ENCODE measurements around the gene FUBP1. TPM values are rescaled to one million over a fixed set of nuclear protein-coding genes. Genes with fewer than 3 reads are reported as not detected.

FUBP1 gene
- total RNA-seq, 4 donors from 2014 or later = 81.8 to 176 (median 101) TPM

GRCh38 chr1:77940921-77941570 is 37.8 kb downstream of the FUBP1 start:
- TF ChIP-seq CTCF (IDR thresholded peaks at IDR 0.05) = no peak
- TF ChIP-seq POLR2A (IDR thresholded peaks at IDR 0.05) = no peak
- no peak for TF ChIP-seq EP300 (IDR thresholded peaks at IDR 0.05; ENCODE audit: low read depth)
- no peak for TF ChIP-seq POLR2AphosphoS5 (IDR thresholded peaks at IDR 0.05)
- peaks cover 0 to 5% (median 0%) of the 10 kb centered on the region in 4 donors for H3K4me1 ChIP-seq
- H3K36me3 ChIP-seq = peaks cover 0 to 28% (median 7%) of the 10 kb centered on the region in 4 donors
- in situ Hi-C loops (cut with MboI; ENCODE audit: low pct_ligation_motif_present in 1 of 4, low pct_unique_long_range_greater_than_20kb in 1 of 4, low sequenced_read_pairs in 3 of 4) = loop anchor here in 1 of 4 donors (25.0 kb wide), 1 partner anchor 171 kb away; no protein-coding TSS in a partner anchor
- H3K27ac ChIP-seq = no peak overlapping the region
- no peak overlapping the region for H3K4me3 ChIP-seq
- no peaks in the 10 kb centered on the region for H3K27me3 ChIP-seq
- H3K9me3 ChIP-seq = no peaks in the 10 kb centered on the region
- DNase-seq = no peak
- intact Hi-C loops (cut with DNase I; ENCODE audit: low total_unique reads) = no loop called here
- 93 to 95% methylated on average over 4 of the region's 4 CpGs for WGBS, 2 donors (ENCODE audit: low coverage in 1 of 2)

GRCh38 chr1:77938651-77939050 is 40.2 kb downstream of the FUBP1 start:
- intact Hi-C loops (cut with DNase I; ENCODE audit: low total_unique reads) = no loop called here
- H3K36me3 ChIP-seq = peaks cover 0 to 22% (median 3%) of the 10 kb centered on the region in 4 donors
- H3K27me3 ChIP-seq = no peaks in the 10 kb centered on the region
- peaks cover 0 to 5% (median 0%) of the 10 kb centered on the region in 4 donors for H3K4me1 ChIP-seq
- in situ Hi-C loops (cut with MboI; ENCODE audit: low pct_ligation_motif_present in 1 of 4, low pct_unique_long_range_greater_than_20kb in 1 of 4, low sequenced_read_pairs in 3 of 4) = loop anchor here in 1 of 4 donors (25.0 kb wide), 1 partner anchor 174 kb away; no protein-coding TSS in a partner anchor
- H3K9me3 ChIP-seq = no peaks in the 10 kb centered on the region
- DNase-seq = no peak
- TF ChIP-seq POLR2AphosphoS5 (IDR thresholded peaks at IDR 0.05) (no peak), CTCF (IDR thresholded peaks at IDR 0.05) (no peak), EP300 (IDR thresholded peaks at IDR 0.05; ENCODE audit: low read depth) (no peak), POLR2A (IDR thresholded peaks at IDR 0.05) (no peak)
- no peak overlapping the region for H3K27ac ChIP-seq
- no peak overlapping the region for H3K4me3 ChIP-seq

- Histone ChIP-seq H3K4me1 (no peaks in the 10 kb centered on the region), H3K36me3 (peaks cover 0 to 6% (median 0%) of the 10 kb centered on the region in 4 donors), H3K9me3 (no peaks in the 10 kb centered on the region), H3K27ac (no peak overlapping the region), H3K27me3 (no peaks in the 10 kb centered on the region), H3K4me3 (no peak overlapping the region)
- no peak for DNase-seq
- WGBS, 2 donors (ENCODE audit: low coverage in 1 of 2) = 92 to 94% methylated on average over 2 of the region's 2 CpGs
- no peak for TF ChIP-seq POLR2A (IDR thresholded peaks at IDR 0.05)
- no peak for TF ChIP-seq CTCF (IDR thresholded peaks at IDR 0.05)
- TF ChIP-seq EP300 (IDR thresholded peaks at IDR 0.05; ENCODE audit: low read depth) = no peak
- no peak for TF ChIP-seq POLR2AphosphoS5 (IDR thresholded peaks at IDR 0.05)
- in situ Hi-C loops (cut with MboI; ENCODE audit: low pct_ligation_motif_present in 1 of 4, low pct_unique_long_range_greater_than_20kb in 1 of 4, low sequenced_read_pairs in 3 of 4) (loop anchor here in 1 of 4 donors (25.0 kb wide), 1 partner anchor 182 kb away; no protein-coding TSS in a partner anchor), intact Hi-C loops (cut with DNase I; ENCODE audit: low total_unique reads) (no loop called here)
Observed at GRCh38 chr1:77929806-77930205, 49.1 kb downstream of the FUBP1 start.

GRCh38 chr1:77927414-77927813 is 51.5 kb downstream of the FUBP1 start:
- Histone ChIP-seq H3K9me3 (no peaks in the 10 kb centered on the region), H3K27me3 (no peaks in the 10 kb centered on the region), H3K4me1 (no peaks in the 10 kb centered on the region), H3K36me3 (no peaks in the 10 kb centered on the region), H3K4me3 (no peak overlapping the region), H3K27ac (no peak overlapping the region)
- in situ Hi-C loops (cut with MboI; ENCODE audit: low pct_ligation_motif_present in 1 of 4, low pct_unique_long_range_greater_than_20kb in 1 of 4, low sequenced_read_pairs in 3 of 4) = loop anchor here in 1 of 4 donors (25.0 kb wide), 1 partner anchor 185 kb away; no protein-coding TSS in a partner anchor
- no peak for TF ChIP-seq POLR2A (IDR thresholded peaks at IDR 0.05)
- TF ChIP-seq EP300 (IDR thresholded peaks at IDR 0.05; ENCODE audit: low read depth) = no peak
- no peak for TF ChIP-seq POLR2AphosphoS5 (IDR thresholded peaks at IDR 0.05)
- TF ChIP-seq CTCF (IDR thresholded peaks at IDR 0.05) = no peak
- 77 to 85% methylated on average over 4 of the region's 4 CpGs for WGBS, 2 donors (ENCODE audit: low coverage in 1 of 2)
- intact Hi-C loops (cut with DNase I; ENCODE audit: low total_unique reads) = no loop called here
- no peak for DNase-seq

Measured in transverse colon (tissue), 4 donors.